GM06990 (cell line): Measurements from ENCODE around the gene DIPK1C.

Source experiments
- DNase-seq: peaks from one replicate; pipeline ENCODE4 v3.0.0-alpha.2; 2011; ENCODE audit not compliant: insufficient read length; ENCODE audit errors: extremely low read depth
- H3K27me3 ChIP-seq: replicated peaks from 2 replicates; pipeline ENCODE4 v1.6.0; 2011; ENCODE audit warnings: low read length; ENCODE audit not compliant: control insufficient read depth, insufficient read depth
- H3K36me3 ChIP-seq: 2 replicates; pipeline ENCODE4 v1.5.1; 2011; ENCODE audit warnings: low read length; ENCODE audit not compliant: control insufficient read depth, insufficient read depth
- H3K4me3 ChIP-seq: replicated peaks from 2 replicates; pipeline ENCODE4 v1.5.1; 2011; ENCODE audit warnings: low read depth, mild to moderate bottlenecking, control low read depth, low read length
- TF ChIP-seq, protein P1 (sequence below): IDR thresholded peaks from 2 replicates; pipeline ENCODE4 v1.5.1; 2011; ENCODE audit warnings: low read length, control low read depth, mild to moderate bottlenecking, inconsistent platforms; ENCODE audit not compliant: insufficient read depth, poor library complexity, severe bottlenecking

Gene DIPK1C

DNA sequence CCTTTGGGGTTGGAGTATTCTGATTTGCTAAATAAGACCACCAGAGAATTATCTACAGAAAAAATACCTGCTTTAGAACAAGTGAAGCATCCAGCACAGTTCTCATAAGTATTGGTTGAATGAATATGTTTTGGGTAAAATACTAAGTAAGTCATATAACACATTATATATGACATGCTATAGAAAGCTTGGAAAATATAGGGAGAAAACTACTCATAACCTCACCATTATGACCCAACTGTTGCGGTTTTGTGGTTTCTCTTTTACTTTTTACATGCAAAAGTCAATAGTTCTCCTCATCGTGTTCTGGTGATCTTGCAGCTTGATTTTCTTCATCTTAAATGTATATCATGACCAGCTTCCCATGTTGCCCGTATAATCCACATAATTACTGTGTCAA lies 66.2 kb downstream of the DIPK1C start:
- H3K36me3 ChIP-seq: no peaks in the 10 kb centered on the region
- no peak overlapping the region for H3K4me3 ChIP-seq
- TF ChIP-seq, protein P1, sequence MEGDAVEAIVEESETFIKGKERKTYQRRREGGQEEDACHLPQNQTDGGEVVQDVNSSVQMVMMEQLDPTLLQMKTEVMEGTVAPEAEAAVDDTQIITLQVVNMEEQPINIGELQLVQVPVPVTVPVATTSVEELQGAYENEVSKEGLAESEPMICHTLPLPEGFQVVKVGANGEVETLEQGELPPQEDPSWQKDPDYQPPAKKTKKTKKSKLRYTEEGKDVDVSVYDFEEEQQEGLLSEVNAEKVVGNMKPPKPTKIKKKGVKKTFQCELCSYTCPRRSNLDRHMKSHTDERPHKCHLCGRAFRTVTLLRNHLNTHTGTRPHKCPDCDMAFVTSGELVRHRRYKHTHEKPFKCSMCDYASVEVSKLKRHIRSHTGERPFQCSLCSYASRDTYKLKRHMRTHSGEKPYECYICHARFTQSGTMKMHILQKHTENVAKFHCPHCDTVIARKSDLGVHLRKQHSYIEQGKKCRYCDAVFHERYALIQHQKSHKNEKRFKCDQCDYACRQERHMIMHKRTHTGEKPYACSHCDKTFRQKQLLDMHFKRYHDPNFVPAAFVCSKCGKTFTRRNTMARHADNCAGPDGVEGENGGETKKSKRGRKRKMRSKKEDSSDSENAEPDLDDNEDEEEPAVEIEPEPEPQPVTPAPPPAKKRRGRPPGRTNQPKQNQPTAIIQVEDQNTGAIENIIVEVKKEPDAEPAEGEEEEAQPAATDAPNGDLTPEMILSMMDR: no peak
- no peak for DNase-seq
- H3K27me3 ChIP-seq: no peaks in the 10 kb centered on the region; the same call in none of the 2 replicates

DNA sequence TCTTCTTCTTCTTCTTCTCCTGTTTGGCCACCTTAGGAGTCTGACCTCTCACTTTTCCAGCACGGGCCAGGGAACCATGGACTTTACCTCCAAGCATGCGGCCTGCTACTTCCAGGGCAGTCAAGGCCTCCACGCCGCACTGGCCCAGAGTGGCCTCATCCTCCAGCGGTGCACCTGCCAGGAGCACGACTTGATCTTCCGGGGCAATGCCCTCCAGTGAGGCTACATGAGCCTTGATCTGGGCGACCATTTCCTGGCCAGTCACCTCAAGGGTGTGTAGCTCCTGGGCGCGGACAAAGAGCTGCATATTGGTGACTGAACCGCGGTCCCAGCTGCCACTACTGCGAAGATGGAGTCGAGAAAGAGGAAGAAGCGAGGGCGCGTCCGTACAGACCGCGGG lies 67.1 kb downstream of the DIPK1C start:
- DNase-seq: no peak
- TF ChIP-seq, protein P1: no peak
- Histone ChIP-seq H3K36me3 (no peaks in the 10 kb centered on the region), H3K27me3 (no peaks in the 10 kb centered on the region; the same call in none of the 2 replicates), H3K4me3 (no peak overlapping the region)

DNA sequence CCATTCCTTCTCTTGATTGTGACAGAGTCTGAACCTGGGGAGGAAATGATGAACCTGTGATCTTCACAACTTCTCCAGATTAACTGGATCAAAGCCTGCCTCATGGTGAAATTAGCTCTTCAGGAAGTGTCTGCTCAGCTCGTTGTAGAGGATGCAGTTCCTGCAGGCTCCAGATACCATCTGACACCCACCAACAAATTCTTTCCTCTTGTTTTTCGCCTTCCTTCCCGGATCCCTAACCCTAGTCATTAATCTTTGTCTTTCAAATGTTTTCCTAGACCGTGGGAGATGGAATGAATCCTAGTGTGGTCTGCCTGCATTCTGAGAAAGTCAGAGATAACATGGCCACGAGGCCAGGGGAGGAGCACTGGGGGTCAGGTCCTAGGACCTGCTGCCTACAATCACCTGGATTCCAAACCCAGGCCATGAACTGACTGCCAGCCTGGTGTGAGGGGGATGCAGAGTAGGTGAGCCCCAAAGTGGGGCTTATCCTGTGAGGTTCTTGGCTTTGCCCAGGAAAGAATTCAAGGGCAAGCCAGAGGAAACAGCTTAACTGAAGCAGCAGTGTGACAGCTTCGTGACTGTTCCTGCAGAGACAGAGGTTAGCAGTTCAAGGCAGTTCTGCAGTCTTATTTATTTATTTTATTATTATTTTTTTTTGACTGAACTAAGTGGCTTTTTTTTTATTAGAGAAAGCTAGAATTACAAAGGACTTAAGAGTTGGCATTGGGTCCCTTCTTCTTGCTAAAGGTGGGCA lies 67.8 kb downstream of the DIPK1C start:
- no peaks in the 10 kb centered on the region; the same call in none of the 2 replicates for H3K27me3 ChIP-seq
- DNase-seq: no peak
- no peak overlapping the region for H3K4me3 ChIP-seq
- TF ChIP-seq, protein P1: no peak
- H3K36me3 ChIP-seq: no peaks in the 10 kb centered on the region

DNA sequence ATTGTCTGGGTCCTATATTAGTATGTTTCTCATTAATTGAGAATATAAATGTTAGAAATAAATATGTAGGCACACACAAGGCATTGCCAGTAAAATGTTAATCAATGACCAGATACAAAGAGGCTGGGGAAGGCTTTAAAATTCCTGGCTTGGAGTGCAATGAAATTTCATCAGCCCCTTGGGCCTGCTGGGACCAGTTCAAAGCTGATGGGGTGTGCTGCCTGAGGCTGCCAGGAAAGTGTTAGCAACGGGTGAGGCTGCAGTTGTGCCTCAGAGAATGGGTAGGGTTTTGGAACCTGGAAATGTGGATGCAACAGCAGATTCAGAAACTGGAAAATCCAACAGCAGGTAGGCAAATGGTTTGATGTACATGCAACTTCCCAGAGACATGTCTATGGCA lies 68.9 kb downstream of the DIPK1C start:
- H3K36me3 ChIP-seq: no peaks in the 10 kb centered on the region
- TF ChIP-seq, protein P1: no peak
- no peak for DNase-seq
- no peaks in the 10 kb centered on the region; the same call in 1 of the 2 replicates for H3K27me3 ChIP-seq
- H3K4me3 ChIP-seq: no peak overlapping the region

DNA sequence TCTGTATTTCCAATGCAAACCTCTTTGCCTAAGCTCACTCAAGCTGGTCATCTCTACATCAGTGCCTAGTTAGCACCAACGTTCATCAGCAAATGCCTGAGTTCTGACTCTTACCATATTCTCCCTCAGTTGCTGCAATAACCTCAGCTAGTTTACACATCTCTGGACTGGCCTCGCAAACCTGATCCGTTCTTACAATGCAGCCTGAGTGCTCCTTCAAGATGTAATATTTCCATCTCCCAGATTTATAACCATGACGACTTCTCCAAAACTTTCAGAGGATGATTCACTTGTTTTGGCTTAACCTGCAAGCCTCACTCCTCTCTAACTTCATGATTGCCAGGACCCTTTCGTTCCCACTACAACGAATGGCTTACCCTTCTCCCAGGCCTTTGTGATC lies 69.7 kb downstream of the DIPK1C start:
- Histone ChIP-seq H3K4me3 (no peak overlapping the region), H3K27me3 (no peaks in the 10 kb centered on the region; the same call in 1 of the 2 replicates), H3K36me3 (no peaks in the 10 kb centered on the region)
- TF ChIP-seq, protein P1: no peak
- DNase-seq: no peak
